HG03442 (cell line): Measurements from ENCODE around the gene TMEM128.
"Not testable (repeated sequence)": the region's sequence is repeated elsewhere in the genome, so short reads cannot be mapped to it uniquely, and the experiment has no call there.

Source experiments
- ATAC-seq: cut with Tn5 transposase; IDR thresholded peaks from one replicate; pipeline ENCODE4 v1.9.1; 2021; ENCODE audit warnings: mild to moderate bottlenecking, moderate library complexity; ENCODE audit not compliant: unreplicated experiment

TMEM128 gene

GRCh38 chr4:4202510-4202909 lies 45.5 kb downstream of the TMEM128 start:
- ATAC-seq = no peak

GRCh38 chr4:4200624-4201023 lies 47.4 kb downstream of the TMEM128 start:
- no peak for ATAC-seq

- ATAC-seq = no peak
Measured at GRCh38 chr4:4195354-4195753, 52.7 kb downstream of the TMEM128 start.

DNA sequence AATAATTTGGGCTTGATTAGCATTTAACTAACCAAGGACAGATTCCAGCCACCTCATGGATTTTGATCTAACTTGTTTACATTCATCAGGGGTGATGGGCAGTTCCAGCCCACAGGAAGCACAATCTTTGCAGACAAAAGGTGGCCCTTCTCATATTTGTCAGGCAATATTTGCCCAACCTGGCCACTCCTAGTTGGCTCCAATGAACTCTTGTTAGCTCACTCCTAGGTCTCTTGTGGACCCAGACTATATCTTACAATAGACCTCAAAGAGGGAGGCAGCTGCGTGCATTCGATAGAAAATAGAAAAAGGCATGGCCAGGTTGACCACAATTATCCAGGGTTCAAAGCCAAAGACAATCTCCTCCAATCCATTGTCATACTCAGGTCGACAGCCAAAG lies 59.5 kb downstream of the TMEM128 start:
- ATAC-seq = not testable (repeated sequence)
